H9 (cell line): ENCODE results near the gene ENDOV. TPM values are rescaled to one million over a fixed set of nuclear protein-coding genes. Genes with fewer than 3 reads are reported as not detected.

ENCODE experiments used
- DNase-seq: peaks from one replicate; pipeline ENCODE4 v3.0.0-alpha.2; 2017
- H2AFZ ChIP-seq: one replicate; pipeline ENCODE4 v1.6.1; 2013; ENCODE audit warnings: mild to moderate bottlenecking, low read length, control low read depth, moderate library complexity
- H2AK5ac ChIP-seq: 2 replicates; pipeline ENCODE4 v1.6.1; 2013; ENCODE audit warnings: low read length, control low read depth, mixed read lengths; ENCODE audit not compliant: insufficient read length
- H2BK120ac ChIP-seq: one replicate; pipeline ENCODE4 v1.6.1; 2013; ENCODE audit warnings: low read depth, mild to moderate bottlenecking, low read length, control low read depth, inconsistent platforms; ENCODE audit not compliant: poor library complexity, severe bottlenecking
- H2BK12ac ChIP-seq: 2 replicates; pipeline ENCODE4 v1.6.1; 2013; ENCODE audit warnings: low read length, control low read depth, mixed read lengths, low read depth; ENCODE audit not compliant: insufficient read length
- H2BK15ac ChIP-seq: 2 replicates; pipeline ENCODE4 v1.6.1; 2013; ENCODE audit warnings: low read depth, low read length, control low read depth
- H2BK20ac ChIP-seq: one replicate; pipeline ENCODE4 v1.6.1; 2013; ENCODE audit warnings: low read depth, mild to moderate bottlenecking, low read length, control low read depth, inconsistent platforms; ENCODE audit not compliant: poor library complexity, severe bottlenecking
- H2BK5ac ChIP-seq: 2 replicates; pipeline ENCODE4 v1.6.1; 2013; ENCODE audit warnings: low read length, control low read depth, mixed read lengths; ENCODE audit not compliant: insufficient read length
- H3K14ac ChIP-seq: 2 replicates; pipeline ENCODE4 v1.6.1; 2013; ENCODE audit warnings: low read length, control low read depth; ENCODE audit not compliant: insufficient read depth
- H3K18ac ChIP-seq: 2 replicates; pipeline ENCODE4 v1.6.1; 2013; ENCODE audit warnings: low read depth, mild to moderate bottlenecking, mixed read lengths, low read length, control low read depth; ENCODE audit not compliant: insufficient read length
- H3K23ac ChIP-seq: 2 replicates; pipeline ENCODE4 v1.6.1; 2013; ENCODE audit warnings: low read length, control low read depth, mixed read lengths, low read depth; ENCODE audit not compliant: insufficient read length
- H3K23me2 ChIP-seq: 2 replicates; pipeline ENCODE4 v1.6.1; 2013; ENCODE audit warnings: low read depth, mild to moderate bottlenecking, mixed read lengths, low read length, control low read depth; ENCODE audit not compliant: insufficient read length, poor library complexity, severe bottlenecking
- H3K27ac ChIP-seq: 2 replicates; pipeline ENCODE4 v1.5.1; 2013; ENCODE audit warnings: low read length, control low read depth, mixed read lengths, low read depth; ENCODE audit not compliant: insufficient read length
- H3K27me3 ChIP-seq: 2 replicates; pipeline ENCODE4 v1.6.1; 2013; ENCODE audit warnings: low read length, control low read depth, inconsistent platforms; ENCODE audit not compliant: insufficient read depth
- H3K4ac ChIP-seq: 2 replicates; pipeline ENCODE4 v1.6.1; 2013; ENCODE audit warnings: low read depth, mild to moderate bottlenecking, control low read depth, inconsistent platforms, low read length, moderate library complexity
- H3K4me1 ChIP-seq: 2 replicates; pipeline ENCODE4 v1.6.1; 2013; ENCODE audit warnings: low read length, control low read depth, inconsistent platforms; ENCODE audit not compliant: insufficient read depth
- H3K4me2 ChIP-seq: 2 replicates; pipeline ENCODE4 v1.6.1; 2013; ENCODE audit warnings: low read length, control low read depth, mixed read lengths; ENCODE audit not compliant: insufficient read length, insufficient read depth
- H3K56ac ChIP-seq: 2 replicates; pipeline ENCODE4 v1.6.1; 2013; ENCODE audit warnings: low read depth, mild to moderate bottlenecking, mixed read lengths, low read length, control low read depth; ENCODE audit not compliant: insufficient read length
- H3K79me1 ChIP-seq: 2 replicates; pipeline ENCODE4 v1.6.1; 2013; ENCODE audit warnings: low read depth, mild to moderate bottlenecking, moderate library complexity, low read length, control low read depth, inconsistent platforms; ENCODE audit not compliant: insufficient read depth, poor library complexity, severe bottlenecking
- H3K79me2 ChIP-seq: 2 replicates; pipeline ENCODE4 v1.6.1; 2013; ENCODE audit warnings: low read length, control low read depth, inconsistent platforms; ENCODE audit not compliant: insufficient read depth
- H3K9ac ChIP-seq: 2 replicates; pipeline ENCODE4 v1.6.1; 2013; ENCODE audit warnings: low read length, control low read depth, mixed read lengths; ENCODE audit not compliant: insufficient read length; ENCODE audit errors: extremely low read depth
- H3K9me3 ChIP-seq: one replicate; pipeline ENCODE4 v1.6.1; 2013; ENCODE audit warnings: low read depth, low read length, inconsistent platforms; ENCODE audit not compliant: control insufficient read depth
- H3T11ph ChIP-seq: one replicate; pipeline ENCODE4 v1.6.1; 2013; ENCODE audit warnings: mild to moderate bottlenecking, low read length, control low read depth, inconsistent platforms
- H4K20me1 ChIP-seq: one replicate; pipeline ENCODE4 v1.6.1; 2013; ENCODE audit not compliant: control insufficient read depth, insufficient read length, insufficient read depth
- H4K5ac ChIP-seq: 2 replicates; pipeline ENCODE4 v1.6.1; 2013; ENCODE audit warnings: low read depth, mild to moderate bottlenecking, mixed read lengths, low read length, control low read depth; ENCODE audit not compliant: insufficient read length
- H4K8ac ChIP-seq: replicated peaks from 2 replicates; pipeline ENCODE4 v1.6.1; 2013; ENCODE audit warnings: low read length, control low read depth, mixed read lengths, low read depth; ENCODE audit not compliant: insufficient read length
- H4K91ac ChIP-seq: 2 replicates; pipeline ENCODE4 v1.6.1; 2013; ENCODE audit warnings: low read depth, mild to moderate bottlenecking, moderate library complexity, mixed read lengths, low read length, control low read depth; ENCODE audit not compliant: insufficient read length
- H3K27ac Mint-ChIP-seq, 3 experiments: 2 replicates in 2 of 3; 3 replicates in 1 of 3; pipeline ENCODE4 v1.8.0; 2020 to 2021; ENCODE audit warnings: mixed read lengths in 3 of 3, mild to moderate bottlenecking in 1 of 3, moderate library complexity in 1 of 3
- H3K27me3 Mint-ChIP-seq: 2 replicates; pipeline ENCODE4 v1.8.0; 2021; ENCODE audit warnings: low read depth, mild to moderate bottlenecking, moderate library complexity, mixed read lengths
- H3K36me3 Mint-ChIP-seq, 3 experiments: 2 replicates in 2 of 3; 3 replicates in 1 of 3; pipeline ENCODE4 v1.8.0; 2020 to 2021; ENCODE audit warnings: low read depth in 3 of 3, mixed read lengths in 3 of 3; ENCODE audit not compliant: insufficient read depth in 1 of 3
- H3K4me1 Mint-ChIP-seq, 2 experiments: 2 replicates each; pipeline ENCODE4 v1.8.0; 2020; ENCODE audit warnings: mixed read lengths in 2 of 2
- H3K4me3 Mint-ChIP-seq, 2 experiments: 2 replicates in 1 of 2; 3 replicates in 1 of 2; pipeline ENCODE4 v1.8.0; 2020 to 2021; ENCODE audit warnings: mild to moderate bottlenecking in 2 of 2, mixed read lengths in 2 of 2, moderate library complexity in 1 of 2
- H3K9me3 Mint-ChIP-seq, 2 experiments: 2 replicates in 1 of 2; 3 replicates in 1 of 2; pipeline ENCODE4 v1.8.0; 2020; ENCODE audit warnings: mild to moderate bottlenecking in 2 of 2, mixed read lengths in 2 of 2, moderate library complexity in 1 of 2
- CTCF ChIP-seq: fragments of 200-600 bp; sonication (generic); conservative IDR thresholded peaks from 3 replicates; pipeline ENCODE4 v1.8.0; 2021; ENCODE audit warnings: antibody characterized with exemption, mild to moderate bottlenecking
- WGBS: extraction: QIAGEN DNeasy Blood & Tissue Kit; methylation state at CpG from one replicate; pipeline ENCODE4 v1.1.7; 2013; ENCODE audit warnings: missing lambda C conversion rate, low lambda C conversion rate, mixed read lengths; ENCODE audit not compliant: insufficient read length; ENCODE audit errors: extremely low coverage; 5-methylcytosine and 5-hydroxymethylcytosine counted together
- total RNA-seq: library from RNA; stranded (reverse); gene quantifications from 2 replicates; pipeline ENCODE4 v1.2.1, GENCODE V29; 2021

The ENDOV gene
- total RNA-seq, 1 experiment from 2014 or later = 17.1 TPM

- Histone ChIP-seq H3K18ac (no peak overlapping the region), H2BK20ac (no peak overlapping the region), H3K9ac (no peak overlapping the region), H3K23me2 (no peaks in the 10 kb centered on the region), H2BK120ac (no peak overlapping the region), H2BK5ac (no peak overlapping the region), H3K23ac (no peak overlapping the region), H2AFZ (no peak overlapping the region), H2BK12ac (no peak overlapping the region), H3K4me2 (no peak overlapping the region), H3T11ph (no peak overlapping the region), H2BK15ac (no peak overlapping the region), H4K91ac (no peak overlapping the region), H3K79me2 (no peaks in the 10 kb centered on the region), H2AK5ac (no peak overlapping the region), H3K9me3 (no peaks in the 10 kb centered on the region), H4K8ac (no peak overlapping the region), H4K20me1 (no peaks in the 10 kb centered on the region), H3K27ac (no peak overlapping the region), H3K14ac (no peak overlapping the region; the same call in 1 of the 2 replicates), H3K56ac (no peak overlapping the region), H3K4me1 (no peaks in the 10 kb centered on the region), H3K79me1 (no peaks in the 10 kb centered on the region), H4K5ac (no peak overlapping the region), H3K27me3 (no peaks in the 10 kb centered on the region), H3K4ac (no peak overlapping the region)
- Mint-ChIP-seq H3K27me3 (peaks cover 40% of the 10 kb centered on the region), H3K36me3 (no peaks in the 10 kb centered on the region), H3K4me1 (peaks cover 7 to 19% of the 10 kb centered on the region in 2 experiments), H3K4me3 (no peak overlapping the region), H3K9me3 (no peaks in the 10 kb centered on the region), H3K27ac (no peak overlapping the region)
- no peak for TF ChIP-seq CTCF
- no CpG with 5 or more reads among the region's 14 CpGs for WGBS
- no peak for DNase-seq
Measured at GRCh38 chr17:80441598-80442322, 26.8 kb downstream of the ENDOV start.
